ENCODE results near the gene PDE4B. TPM values are rescaled to one million over a fixed set of nuclear protein-coding genes. Genes with fewer than 3 reads are reported as not detected.

The PDE4B gene
- polyA plus RNA-seq, 4 donors: 1.1 to 5.2 (median 3.7) TPM

DNA sequence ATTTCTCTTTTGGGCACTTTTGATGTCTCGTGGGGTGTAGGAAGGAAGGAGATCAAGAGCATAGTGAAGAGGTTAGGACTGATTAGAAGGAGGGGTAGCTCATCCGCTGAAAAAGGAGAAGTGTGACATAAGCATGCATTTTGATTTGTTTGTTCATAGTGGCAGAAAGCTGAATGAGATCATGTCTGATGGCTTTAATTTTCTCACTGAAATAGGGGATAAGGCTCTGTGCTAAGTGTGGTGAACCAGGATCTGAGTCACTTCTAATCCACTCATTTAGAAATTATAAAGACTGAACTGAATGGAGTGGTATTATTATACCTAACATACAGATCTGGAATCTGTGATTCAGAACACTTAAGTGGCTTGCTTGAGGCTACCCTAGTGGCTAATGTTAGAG is 344.5 kb downstream of the PDE4B start:
- FAIRE-seq: no peak
- no peaks in the 10 kb centered on the region for H3K27me3 ChIP-seq (ENCODE audit: control insufficient read depth in 3 of 3, insufficient read depth in 3 of 3, low read length in 3 of 3)
- H3K4me1 ChIP-seq (ENCODE audit: control insufficient read depth in 3 of 3, insufficient read depth in 2 of 3, low read depth in 1 of 3, low read length in 2 of 3): peaks cover 0 to 4% (median 0%) of the 10 kb centered on the region in 3 donors
- DNase-seq: no peak
- no peak overlapping the region for H3K27ac ChIP-seq (ENCODE audit: low read depth in 1 of 3, low read length in 2 of 3)
- H3K4me3 ChIP-seq (ENCODE audit: low read depth in 1 of 3, low read length in 3 of 3): no peak overlapping the region
- no peaks in the 10 kb centered on the region for H3K36me3 ChIP-seq (ENCODE audit: control insufficient read depth in 3 of 3, insufficient read depth in 2 of 3, low read depth in 1 of 3, low read length in 3 of 3)
- H3K9me3 ChIP-seq (ENCODE audit: control insufficient read depth in 2 of 2, insufficient read depth in 1 of 2, low read depth in 1 of 2, low read length in 1 of 2): no peaks in the 10 kb centered on the region
- 51 to 82% (median 69%) methylated on average over 2 of the region's 2 CpGs for WGBS, 3 donors

DNA sequence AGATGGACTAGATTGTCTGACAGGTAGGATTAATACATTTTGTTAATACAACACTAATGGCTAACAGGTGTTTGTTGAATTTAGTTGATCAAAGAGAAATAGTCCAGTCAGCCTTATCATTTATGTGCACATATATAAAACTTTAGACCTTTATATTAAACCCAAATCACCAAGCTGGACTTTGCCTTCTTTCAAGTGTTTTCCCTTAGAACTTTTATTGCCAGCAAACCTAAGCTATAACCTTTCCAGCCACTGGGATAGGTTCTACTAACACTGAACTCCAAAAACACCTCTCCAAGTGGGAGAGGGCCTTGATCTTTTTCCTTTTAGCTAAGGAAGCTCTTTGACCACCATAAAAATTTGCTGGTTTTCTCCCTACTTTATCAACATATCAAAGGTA is 345.9 kb downstream of the PDE4B start:
- Histone ChIP-seq H3K4me3 (ENCODE audit: low read depth in 1 of 3, low read length in 3 of 3) (no peak overlapping the region), H3K27ac (ENCODE audit: low read depth in 1 of 3, low read length in 2 of 3) (no peak overlapping the region), H3K9me3 (ENCODE audit: control insufficient read depth in 2 of 2, insufficient read depth in 1 of 2, low read depth in 1 of 2, low read length in 1 of 2) (no peaks in the 10 kb centered on the region), H3K27me3 (ENCODE audit: control insufficient read depth in 3 of 3, insufficient read depth in 3 of 3, low read length in 3 of 3) (no peaks in the 10 kb centered on the region), H3K4me1 (ENCODE audit: control insufficient read depth in 3 of 3, insufficient read depth in 2 of 3, low read depth in 1 of 3, low read length in 2 of 3) (no peaks in the 10 kb centered on the region), H3K36me3 (ENCODE audit: control insufficient read depth in 3 of 3, insufficient read depth in 2 of 3, low read depth in 1 of 3, low read length in 3 of 3) (no peaks in the 10 kb centered on the region)
- DNase-seq (peak in 1 of 2 donors; percentile 80), FAIRE-seq (no peak)

DNA sequence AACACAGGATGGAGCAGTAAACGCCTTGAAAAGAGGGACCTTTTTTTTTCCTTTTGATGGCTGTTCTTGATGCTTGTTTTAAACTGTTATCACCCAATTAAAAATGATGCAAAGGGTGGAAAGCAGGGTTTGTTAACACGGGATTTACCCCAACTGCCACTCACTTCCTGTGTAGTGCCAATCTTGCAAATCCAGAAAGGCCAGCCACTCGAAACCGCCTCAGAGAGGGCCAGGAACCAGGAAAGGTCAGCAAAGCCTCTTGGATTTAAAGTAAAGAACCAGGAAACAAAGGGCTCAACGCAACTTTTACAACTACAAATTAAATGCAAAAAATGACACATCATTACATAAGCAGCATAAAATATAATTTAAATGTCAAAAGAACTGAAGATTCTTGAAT is 347.4 kb downstream of the PDE4B start:
- H3K36me3 ChIP-seq (ENCODE audit: control insufficient read depth in 3 of 3, insufficient read depth in 2 of 3, low read depth in 1 of 3, low read length in 3 of 3): no peaks in the 10 kb centered on the region
- H3K27me3 ChIP-seq (ENCODE audit: control insufficient read depth in 3 of 3, insufficient read depth in 3 of 3, low read length in 3 of 3): no peaks in the 10 kb centered on the region
- H3K27ac ChIP-seq (ENCODE audit: low read depth in 1 of 3, low read length in 2 of 3): no peak overlapping the region
- 19 to 44% (median 27%) methylated on average over 5 of the region's 5 CpGs for WGBS, 3 donors
- no peak overlapping the region for H3K4me3 ChIP-seq (ENCODE audit: low read depth in 1 of 3, low read length in 3 of 3)
- no peak for FAIRE-seq
- H3K9me3 ChIP-seq (ENCODE audit: control insufficient read depth in 2 of 2, insufficient read depth in 1 of 2, low read depth in 1 of 2, low read length in 1 of 2): no peaks in the 10 kb centered on the region
- DNase-seq: no peak
- no peaks in the 10 kb centered on the region for H3K4me1 ChIP-seq (ENCODE audit: control insufficient read depth in 3 of 3, insufficient read depth in 2 of 3, low read depth in 1 of 3, low read length in 2 of 3)

DNA sequence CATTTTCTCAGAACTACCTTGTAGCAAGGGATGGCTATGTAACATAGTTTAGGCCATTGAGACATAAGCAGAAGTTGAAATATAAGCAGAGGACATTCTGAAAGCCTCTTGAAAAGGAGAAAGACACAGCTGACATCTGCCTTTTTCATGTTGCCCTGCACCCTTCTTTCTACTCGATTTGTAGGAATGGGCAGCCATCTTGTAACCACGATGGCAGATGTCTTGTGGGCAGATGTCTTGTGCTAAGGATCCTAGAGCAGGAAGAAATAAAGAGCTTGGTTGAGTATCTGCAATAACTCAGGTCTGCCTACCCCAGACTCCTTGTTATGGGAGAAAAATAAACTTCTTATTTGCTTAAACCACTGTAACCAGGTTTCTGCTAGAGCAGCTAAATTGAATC is 351.0 kb downstream of the PDE4B start:
- H3K27me3 ChIP-seq (ENCODE audit: control insufficient read depth in 3 of 3, insufficient read depth in 3 of 3, low read length in 3 of 3): no peaks in the 10 kb centered on the region
- FAIRE-seq (no peak), DNase-seq (no peak)
- WGBS, 3 donors: 29 to 61% (median 52%) methylated on average over 2 of the region's 2 CpGs
- no peak overlapping the region for H3K4me3 ChIP-seq (ENCODE audit: low read depth in 1 of 3, low read length in 3 of 3)
- no peaks in the 10 kb centered on the region for H3K36me3 ChIP-seq (ENCODE audit: control insufficient read depth in 3 of 3, insufficient read depth in 2 of 3, low read depth in 1 of 3, low read length in 3 of 3)
- H3K4me1 ChIP-seq (ENCODE audit: control insufficient read depth in 3 of 3, insufficient read depth in 2 of 3, low read depth in 1 of 3, low read length in 2 of 3): no peaks in the 10 kb centered on the region
- H3K27ac ChIP-seq (ENCODE audit: low read depth in 1 of 3, low read length in 2 of 3): no peak overlapping the region
- no peaks in the 10 kb centered on the region for H3K9me3 ChIP-seq (ENCODE audit: control insufficient read depth in 2 of 2, insufficient read depth in 1 of 2, low read depth in 1 of 2, low read length in 1 of 2)

DNA sequence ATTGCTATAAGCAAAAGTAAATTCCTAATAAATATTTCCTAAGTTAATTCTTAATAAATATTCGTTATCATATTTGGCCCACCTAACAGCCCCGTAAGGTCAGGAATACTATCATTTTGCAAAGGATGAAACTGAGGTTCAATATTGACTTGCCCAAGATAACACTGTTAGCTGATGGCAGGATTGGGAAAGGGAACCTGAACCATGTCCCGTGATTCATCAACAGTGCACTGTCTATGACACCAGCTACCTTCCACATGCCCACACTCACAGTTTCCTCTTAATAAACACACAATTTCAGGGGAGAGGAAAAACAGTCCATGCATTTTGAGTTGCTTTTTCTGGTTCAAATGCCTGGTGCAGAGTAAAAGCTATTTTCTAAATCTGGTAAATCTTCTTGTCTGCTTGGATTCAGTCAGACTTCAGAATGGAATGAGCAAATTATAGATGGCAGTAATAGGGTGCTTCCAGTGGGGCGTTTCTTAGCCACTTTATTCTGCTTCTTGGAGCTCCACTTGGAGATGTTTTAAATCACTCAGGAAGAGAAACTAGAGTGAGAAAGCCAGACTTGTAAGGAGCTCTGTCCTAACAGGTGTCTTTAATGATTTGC is 354.6 kb downstream of the PDE4B start:
- 20 to 64% (median 36%) methylated on average over 4 of the region's 4 CpGs for WGBS, 3 donors
- DNase-seq (peak in 1 of 2 donors; percentile 50), FAIRE-seq (no peak)
- Histone ChIP-seq H3K9me3 (ENCODE audit: control insufficient read depth in 2 of 2, insufficient read depth in 1 of 2, low read depth in 1 of 2, low read length in 1 of 2) (no peaks in the 10 kb centered on the region), H3K4me1 (ENCODE audit: control insufficient read depth in 3 of 3, insufficient read depth in 2 of 3, low read depth in 1 of 3, low read length in 2 of 3) (no peaks in the 10 kb centered on the region), H3K36me3 (ENCODE audit: control insufficient read depth in 3 of 3, insufficient read depth in 2 of 3, low read depth in 1 of 3, low read length in 3 of 3) (no peaks in the 10 kb centered on the region), H3K27me3 (ENCODE audit: control insufficient read depth in 3 of 3, insufficient read depth in 3 of 3, low read length in 3 of 3) (no peaks in the 10 kb centered on the region), H3K27ac (ENCODE audit: low read depth in 1 of 3, low read length in 2 of 3) (no peak overlapping the region), H3K4me3 (ENCODE audit: low read depth in 1 of 3, low read length in 3 of 3) (no peak overlapping the region)

DNA sequence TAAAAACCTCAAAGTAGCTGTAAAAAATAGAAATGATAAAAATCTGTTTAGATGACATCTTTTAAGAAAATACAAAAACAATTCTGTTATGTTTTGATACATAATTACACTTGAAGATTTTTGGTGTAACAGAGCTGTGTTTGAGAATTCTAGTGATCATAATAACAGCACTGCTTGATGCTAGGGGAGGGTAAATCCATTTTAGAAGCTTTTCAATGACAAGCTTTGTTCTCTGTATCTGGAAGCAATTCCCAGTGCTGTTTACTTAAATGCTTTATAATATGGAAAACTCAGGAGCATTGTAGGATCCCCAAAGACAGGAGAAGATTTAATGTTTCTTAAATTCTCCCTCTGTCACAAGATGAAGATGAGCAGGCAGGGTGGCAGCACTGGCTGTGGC is 359.3 kb downstream of the PDE4B start:
- H3K27ac ChIP-seq (ENCODE audit: low read depth in 1 of 3, low read length in 2 of 3): no peak overlapping the region
- no peak for DNase-seq
- FAIRE-seq: no peak

DNA sequence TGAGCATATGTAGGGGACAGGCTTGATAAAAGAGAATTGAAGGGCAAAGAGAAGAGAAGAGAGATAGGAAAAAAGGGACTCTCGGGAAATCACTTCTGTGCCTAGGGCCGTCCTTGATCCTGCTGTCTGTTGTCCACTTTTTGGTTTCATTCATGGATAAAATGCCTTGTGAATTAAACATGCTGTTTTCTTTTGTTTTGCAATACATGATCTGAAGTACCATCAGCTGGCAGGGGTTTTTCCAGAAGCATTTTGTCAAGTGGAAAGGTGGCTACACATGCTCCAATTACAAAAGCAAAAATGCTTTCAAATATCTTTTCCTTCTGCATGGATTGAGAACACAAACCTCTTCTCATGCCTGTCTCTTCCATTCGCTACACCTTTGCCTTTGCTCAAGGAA is 361.7 kb downstream of the PDE4B start:
- Histone ChIP-seq H3K27me3 (ENCODE audit: control insufficient read depth in 3 of 3, insufficient read depth in 3 of 3, low read length in 3 of 3) (no peaks in the 10 kb centered on the region), H3K4me1 (ENCODE audit: control insufficient read depth in 3 of 3, insufficient read depth in 2 of 3, low read depth in 1 of 3, low read length in 2 of 3) (no peaks in the 10 kb centered on the region), H3K36me3 (ENCODE audit: control insufficient read depth in 3 of 3, insufficient read depth in 2 of 3, low read depth in 1 of 3, low read length in 3 of 3) (no peaks in the 10 kb centered on the region), H3K27ac (ENCODE audit: low read depth in 1 of 3, low read length in 2 of 3) (no peak overlapping the region), H3K4me3 (ENCODE audit: low read depth in 1 of 3, low read length in 3 of 3) (no peak overlapping the region), H3K9me3 (ENCODE audit: control insufficient read depth in 2 of 2, insufficient read depth in 1 of 2, low read depth in 1 of 2, low read length in 1 of 2) (no peaks in the 10 kb centered on the region)
- DNase-seq: no peak
- FAIRE-seq: no peak
- WGBS, 3 donors: 71 to 79% (median 79%) methylated on average over 3 of the region's 3 CpGs

More for the DNA sequence above, 359.3 kb downstream of the PDE4B start:
- Histone ChIP-seq H3K4me3 (ENCODE audit: low read depth in 1 of 3, low read length in 3 of 3) (no peak overlapping the region), H3K4me1 (ENCODE audit: control insufficient read depth in 3 of 3, insufficient read depth in 2 of 3, low read depth in 1 of 3, low read length in 2 of 3) (no peaks in the 10 kb centered on the region), H3K27me3 (ENCODE audit: control insufficient read depth in 3 of 3, insufficient read depth in 3 of 3, low read length in 3 of 3) (no peaks in the 10 kb centered on the region), H3K36me3 (ENCODE audit: control insufficient read depth in 3 of 3, insufficient read depth in 2 of 3, low read depth in 1 of 3, low read length in 3 of 3) (no peaks in the 10 kb centered on the region), H3K9me3 (ENCODE audit: control insufficient read depth in 2 of 2, insufficient read depth in 1 of 2, low read depth in 1 of 2, low read length in 1 of 2) (no peaks in the 10 kb centered on the region)

DNA sequence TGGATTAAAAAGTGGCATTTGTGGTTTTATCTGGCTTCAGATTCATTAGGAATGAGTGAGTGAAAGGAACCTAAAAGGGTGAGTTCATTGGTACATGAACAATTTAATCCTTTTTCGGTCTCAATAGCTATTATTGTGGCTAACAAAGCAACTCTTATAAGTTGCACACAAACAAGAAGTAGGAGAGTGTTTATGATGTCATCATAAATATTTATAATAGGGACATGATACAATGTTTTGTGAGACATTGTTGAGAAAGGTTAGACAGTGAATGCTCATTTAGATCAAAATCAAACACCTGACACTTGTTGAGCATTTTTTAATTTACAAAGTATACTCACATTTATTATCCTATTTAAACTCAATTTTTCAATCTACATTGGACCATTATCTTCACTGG is 363.4 kb downstream of the PDE4B start:
- 73 to 91% (median 78%) methylated on average over 1 of the region's 1 CpG for WGBS, 3 donors

DNA sequence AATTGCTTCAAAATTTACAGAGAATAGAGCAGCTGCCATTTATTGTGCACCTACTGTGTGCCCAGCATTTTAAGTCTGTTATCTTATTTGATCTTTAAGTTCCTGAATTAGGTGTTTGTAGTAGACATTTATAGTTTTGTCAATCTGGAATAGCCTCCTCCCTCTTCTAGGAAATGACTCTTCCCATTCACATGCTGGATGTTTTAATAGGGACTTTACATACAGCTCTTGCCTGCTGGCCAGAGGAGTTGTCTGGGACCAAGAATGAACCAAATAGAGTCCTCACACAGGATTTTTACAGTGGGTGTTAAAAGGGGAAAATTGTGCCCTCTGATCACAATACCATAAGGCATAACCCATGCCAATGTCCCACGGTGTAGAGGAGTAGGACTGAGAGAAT is 367.1 kb downstream of the PDE4B start:
- peaks cover 0 to 2% (median 0%) of the 10 kb centered on the region in 3 donors for H3K27me3 ChIP-seq (ENCODE audit: control insufficient read depth in 3 of 3, insufficient read depth in 3 of 3, low read length in 3 of 3)
- WGBS, 3 donors: 62 to 71% (median 68%) methylated on average over 1 of the region's 1 CpG
- H3K27ac ChIP-seq (ENCODE audit: low read depth in 1 of 3, low read length in 2 of 3): no peak overlapping the region
- H3K36me3 ChIP-seq (ENCODE audit: control insufficient read depth in 3 of 3, insufficient read depth in 2 of 3, low read depth in 1 of 3, low read length in 3 of 3): no peaks in the 10 kb centered on the region
- no peak overlapping the region for H3K4me3 ChIP-seq (ENCODE audit: low read depth in 1 of 3, low read length in 3 of 3)
- FAIRE-seq: no peak
- DNase-seq: no peak
- no peaks in the 10 kb centered on the region for H3K9me3 ChIP-seq (ENCODE audit: control insufficient read depth in 2 of 2, insufficient read depth in 1 of 2, low read depth in 1 of 2, low read length in 1 of 2)
- no peaks in the 10 kb centered on the region for H3K4me1 ChIP-seq (ENCODE audit: control insufficient read depth in 3 of 3, insufficient read depth in 2 of 3, low read depth in 1 of 3, low read length in 2 of 3)

More for the DNA sequence above, 363.4 kb downstream of the PDE4B start:
- no peaks in the 10 kb centered on the region for H3K27me3 ChIP-seq (ENCODE audit: control insufficient read depth in 3 of 3, insufficient read depth in 3 of 3, low read length in 3 of 3)
- H3K4me3 ChIP-seq (ENCODE audit: low read depth in 1 of 3, low read length in 3 of 3): no peak overlapping the region
- no peaks in the 10 kb centered on the region for H3K9me3 ChIP-seq (ENCODE audit: control insufficient read depth in 2 of 2, insufficient read depth in 1 of 2, low read depth in 1 of 2, low read length in 1 of 2)
- no peak overlapping the region for H3K27ac ChIP-seq (ENCODE audit: low read depth in 1 of 3, low read length in 2 of 3)
- no peaks in the 10 kb centered on the region for H3K4me1 ChIP-seq (ENCODE audit: control insufficient read depth in 3 of 3, insufficient read depth in 2 of 3, low read depth in 1 of 3, low read length in 2 of 3)
- no peak for FAIRE-seq
- DNase-seq: no peak
- no peaks in the 10 kb centered on the region for H3K36me3 ChIP-seq (ENCODE audit: control insufficient read depth in 3 of 3, insufficient read depth in 2 of 3, low read depth in 1 of 3, low read length in 3 of 3)
